ENCODE data around the gene CNTNAP1. TPM values are rescaled to one million over a fixed set of nuclear protein-coding genes. Genes with fewer than 3 reads are reported as not detected.
A peak's percentile ranks its signal among the peaks of the same experiment; 100 is the strongest.
"Not testable (repeated sequence)": the region's sequence is repeated elsewhere in the genome, so short reads cannot be mapped to it uniquely, and the experiment has no call there.

Gene CNTNAP1
- total RNA-seq, 1 experiment from 2014 or later, result 9.6 TPM

DNA sequence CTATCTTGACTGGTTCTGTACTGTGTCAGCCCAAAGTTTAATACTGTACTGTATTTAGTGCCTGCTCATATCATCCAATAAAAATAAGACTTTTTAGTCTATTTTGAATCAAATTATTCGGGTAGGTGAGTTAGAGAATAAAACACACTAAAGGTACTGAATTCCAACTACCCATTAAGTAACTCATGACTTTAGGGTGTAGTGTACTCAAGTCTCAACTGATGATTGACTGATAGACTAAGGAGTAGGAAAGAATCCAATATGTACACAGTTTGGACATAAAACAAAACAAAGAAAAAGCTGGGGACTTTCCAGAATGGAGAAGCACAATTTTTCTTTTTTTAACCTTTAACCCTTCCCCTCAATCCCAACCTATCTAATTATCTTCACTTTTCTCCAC, 58.4 kb downstream of the CNTNAP1 start:
- DNase-seq (ENCODE audit: low read depth), result no peak

DNA sequence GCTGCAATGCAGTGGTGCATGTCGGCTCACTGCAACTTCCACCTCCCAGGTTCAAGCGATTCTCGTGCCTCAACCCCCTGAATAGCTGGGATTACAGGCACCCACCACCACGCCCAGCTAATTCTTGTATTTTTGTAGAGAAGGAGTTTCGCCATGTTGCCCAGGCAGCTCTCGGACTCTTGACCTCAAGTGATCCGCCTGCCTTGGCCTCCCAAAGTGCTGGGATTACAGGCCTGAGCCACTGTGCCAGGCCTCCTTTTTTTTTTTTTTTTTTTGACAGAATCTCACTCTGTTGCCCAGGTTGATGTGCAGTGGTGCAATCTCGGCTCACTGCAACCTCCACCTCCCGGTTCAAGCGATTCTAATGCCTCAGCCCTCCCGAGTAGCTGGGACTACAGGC, 60.6 kb downstream of the CNTNAP1 start:
- not testable (repeated sequence) for DNase-seq (ENCODE audit: low read depth)

DNA sequence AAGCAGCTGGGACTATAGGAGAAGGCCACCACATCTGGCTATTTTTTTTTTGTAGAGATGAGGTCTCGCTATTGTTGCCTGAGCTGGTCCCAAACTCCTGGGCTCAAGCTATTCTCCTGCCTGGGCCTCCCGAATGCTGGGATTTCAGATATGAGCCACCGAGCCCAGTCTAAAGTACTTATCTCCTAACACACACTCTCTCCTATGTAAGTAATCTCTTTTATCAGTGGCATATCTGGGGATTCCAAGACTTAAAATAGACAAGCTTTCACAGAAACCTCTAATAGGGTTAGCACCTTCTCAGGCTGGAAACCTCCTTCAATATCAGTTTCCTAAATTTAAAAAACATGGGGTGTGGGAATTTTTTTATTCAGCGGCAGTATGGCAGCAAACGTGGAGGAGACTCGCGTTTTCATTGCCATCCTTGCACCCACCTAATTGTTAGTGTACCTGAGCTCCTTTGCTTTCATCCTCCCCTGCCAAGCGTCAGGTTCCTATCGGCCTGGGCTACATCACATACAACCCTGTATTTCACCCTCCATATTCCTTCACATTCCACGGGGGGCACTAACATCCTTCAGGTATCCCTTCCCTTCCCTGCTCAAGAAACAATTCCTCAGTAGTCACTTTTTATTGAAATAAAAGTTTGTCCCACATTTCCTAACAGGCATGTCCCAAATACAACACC, 61.4 kb downstream of the CNTNAP1 start:
- no peak for DNase-seq (ENCODE audit: low read depth)

DNA sequence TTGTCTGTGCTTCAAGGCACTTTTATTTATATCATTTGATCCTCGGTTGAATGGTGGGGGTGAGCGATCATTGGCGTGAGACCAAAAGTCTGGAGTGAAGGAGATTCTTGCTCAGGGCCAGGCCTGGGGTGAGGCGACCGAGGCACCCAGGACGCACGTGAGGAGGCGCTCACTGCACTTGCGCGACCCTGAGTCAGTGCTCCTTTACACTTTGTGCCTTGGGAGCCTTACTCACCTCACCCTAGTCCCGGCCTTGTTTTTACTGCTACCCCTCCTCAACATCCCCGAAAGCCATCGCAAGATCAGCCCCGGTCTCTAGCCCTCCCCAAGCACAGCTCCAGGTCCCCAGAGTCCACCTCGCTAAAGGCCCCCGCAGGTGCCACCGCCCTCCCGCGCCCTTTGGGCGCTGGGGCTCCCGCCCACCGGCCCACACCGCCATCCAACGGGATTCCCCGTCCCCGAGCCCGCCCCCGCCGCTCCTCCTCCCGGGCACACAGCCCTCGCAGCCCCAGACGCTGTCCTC, 62.0 kb downstream of the CNTNAP1 start:
- DNase-seq (ENCODE audit: low read depth), result peak; percentile 41

DNA sequence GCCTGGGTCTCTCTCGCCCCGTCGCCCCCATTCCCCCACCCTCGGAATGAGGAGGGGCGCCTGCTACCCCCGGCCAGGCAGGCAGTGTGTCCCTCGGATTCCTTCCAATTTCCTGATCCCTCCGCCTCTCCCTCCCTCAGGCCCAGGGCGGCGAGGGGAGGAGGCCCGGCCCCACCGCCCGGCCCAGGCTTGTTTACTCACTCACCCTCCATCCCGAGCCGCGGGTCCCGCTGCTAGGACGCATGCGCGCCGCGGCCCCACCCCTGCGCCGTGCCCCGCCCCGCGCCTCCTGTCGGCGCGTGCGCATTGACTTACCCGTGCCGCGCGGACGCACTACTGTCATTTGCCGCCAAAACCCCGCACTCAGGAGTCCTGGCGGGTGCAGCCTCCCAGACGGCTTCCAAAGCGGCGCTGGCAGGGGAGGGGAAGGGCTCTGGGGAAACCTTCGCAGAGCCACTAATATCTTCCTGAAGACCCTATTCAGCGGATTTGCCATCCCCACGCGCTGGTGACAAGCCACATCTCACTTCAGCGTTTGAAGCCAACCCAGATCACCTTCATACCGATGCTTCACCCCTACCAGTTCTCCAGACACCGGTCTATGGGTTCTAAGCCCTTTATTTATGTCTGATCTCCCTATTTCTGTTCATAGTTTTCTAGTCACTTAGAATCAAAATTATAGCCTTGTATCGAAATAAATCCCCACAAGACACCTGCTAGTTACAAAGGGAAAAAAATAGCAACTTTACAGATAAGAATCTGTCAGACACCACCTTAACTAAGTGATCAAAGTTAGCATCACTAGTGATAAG, 62.7 kb downstream of the CNTNAP1 start, which contains the start of gene EZH1:
TSS of gene EZH1 (minus strand) at position 235 of the 812 bp plus-strand sequence. CDS start 16,099 bp downstream, outside the sequence.
- DNase-seq (ENCODE audit: low read depth), result peak; percentile 85

DNA sequence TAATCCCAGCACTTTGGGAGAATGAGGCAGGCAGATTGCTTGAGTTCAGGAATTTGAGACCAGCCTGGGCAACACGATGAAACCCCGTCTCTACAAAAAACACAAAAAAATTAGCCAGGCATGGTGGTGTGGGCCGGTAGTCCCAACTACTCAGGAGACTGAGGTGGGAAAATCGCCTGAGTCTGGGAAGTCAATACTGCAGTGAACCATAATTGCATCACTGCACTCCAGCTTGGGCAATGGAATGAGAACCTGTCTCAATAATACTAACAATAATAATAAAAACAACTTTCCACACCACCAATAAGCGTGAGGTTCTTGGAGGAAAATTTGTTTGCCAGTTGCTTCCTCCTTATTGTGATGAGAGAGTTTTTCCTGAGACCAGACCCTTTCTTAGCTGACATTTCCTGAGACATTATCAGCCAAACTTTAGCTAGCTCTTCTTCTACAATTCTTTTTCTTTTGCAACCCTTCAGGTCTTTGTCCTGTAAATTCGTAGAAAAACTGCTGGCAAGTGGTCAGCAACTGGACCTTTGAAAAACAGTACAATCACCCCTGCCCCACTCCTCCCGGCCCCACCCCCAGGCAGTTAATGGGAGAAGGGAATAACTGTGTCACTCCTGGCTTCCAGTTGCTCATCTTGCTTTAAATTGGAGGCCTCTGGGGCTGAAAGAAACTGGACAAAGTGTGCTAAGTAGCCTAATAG, 66.0 kb downstream of the CNTNAP1 start:
- no peak for DNase-seq (ENCODE audit: low read depth)

DNA sequence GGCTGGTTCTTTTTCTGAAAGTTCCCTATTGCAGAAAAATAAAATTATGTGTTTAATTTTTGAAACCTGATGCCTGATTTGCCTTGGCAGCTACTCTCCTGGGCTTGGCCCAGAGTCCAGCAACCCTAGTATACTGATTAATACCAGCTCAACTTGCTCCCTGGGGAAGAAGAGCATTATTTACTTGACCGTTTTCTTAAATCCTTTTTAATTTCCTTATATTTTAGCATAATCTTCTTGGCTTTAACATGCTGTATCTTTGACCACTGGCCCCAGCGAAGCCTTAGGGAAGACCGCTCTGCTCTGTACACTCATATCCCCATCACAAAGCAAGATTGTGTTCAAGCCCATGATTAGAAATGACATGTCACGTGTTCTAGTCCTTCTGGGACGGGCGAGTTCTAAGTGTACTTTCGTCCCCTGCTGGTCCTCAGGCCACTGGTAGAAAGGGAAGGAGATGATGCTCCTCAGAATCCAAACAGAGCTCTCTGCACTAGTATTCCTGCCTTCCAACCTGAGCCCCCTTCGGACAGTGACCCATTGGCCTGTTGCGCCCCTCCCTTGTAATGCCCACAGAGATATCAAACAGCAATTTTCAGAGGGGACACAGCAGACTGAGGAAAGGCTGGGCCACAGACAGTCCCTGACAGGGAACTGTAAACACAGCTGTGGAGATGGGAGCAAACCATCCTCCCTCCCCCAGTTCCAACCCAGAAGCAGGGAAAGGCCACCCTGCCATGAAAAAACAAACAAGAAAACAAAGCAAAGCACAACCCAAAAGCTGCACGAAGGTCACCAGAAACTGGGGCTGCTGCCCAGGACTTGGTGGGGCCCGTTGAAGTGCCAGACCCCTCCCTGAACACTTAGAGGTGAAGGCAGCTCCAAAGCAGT, 66.8 kb downstream of the CNTNAP1 start:
- DNase-seq (ENCODE audit: low read depth), result no peak

Other genes with a start within 250 kb of the CNTNAP1 start
- gene ATP6V0A1, start 223.7 kb upstream of the CNTNAP1 start, total RNA-seq (2014; rRNA removed; shearing (Covaris generic)), result 10.4 and 13.9 TPM in 2 replicates
- 12.7 and 15.5 TPM in 2 replicates for gene NAGLU, start 146.3 kb upstream of the CNTNAP1 start, total RNA-seq (2014; rRNA removed; shearing (Covaris generic))
- gene HSD17B1, start 129.6 kb upstream of the CNTNAP1 start, total RNA-seq (2014; rRNA removed; shearing (Covaris generic)), result 0.68 and 1.4 TPM in 2 replicates
- 13.8 and 17.8 TPM in 2 replicates for gene COASY, start 120.4 kb upstream of the CNTNAP1 start, total RNA-seq (2014; rRNA removed; shearing (Covaris generic))
- 28.1 and 29.7 TPM in 2 replicates for gene MLX, start 115.4 kb upstream of the CNTNAP1 start, total RNA-seq (2014; rRNA removed; shearing (Covaris generic))
- 18.7 and 25.0 TPM in 2 replicates for gene PSMC3IP, start 104.8 kb upstream of the CNTNAP1 start, total RNA-seq (2014; rRNA removed; shearing (Covaris generic))
- 25.4 and 28.7 TPM in 2 replicates for gene RETREG3, start 73.2 kb upstream of the CNTNAP1 start, total RNA-seq (2014; rRNA removed; shearing (Covaris generic))
- gene TUBG1, start 72.8 kb upstream of the CNTNAP1 start, total RNA-seq (2014; rRNA removed; shearing (Covaris generic)), result 128 and 148 TPM in 2 replicates
- 19.9 and 21.6 TPM in 2 replicates for gene TUBG2, start 23.2 kb upstream of the CNTNAP1 start, total RNA-seq (2014; rRNA removed; shearing (Covaris generic))
- 9.9 and 12.5 TPM in 2 replicates for gene PLEKHH3, start 5.5 kb upstream of the CNTNAP1 start, total RNA-seq (2014; rRNA removed; shearing (Covaris generic))
- 1.4 and 2.0 TPM in 2 replicates for gene CCR10, start 688 bp upstream of the CNTNAP1 start, total RNA-seq (2014; rRNA removed; shearing (Covaris generic))
- gene EZH1, start 62.5 kb downstream of the CNTNAP1 start, total RNA-seq (2014; rRNA removed; shearing (Covaris generic)), result 8.5 and 9.7 TPM in 2 replicates
- gene RAMP2, start 78.7 kb downstream of the CNTNAP1 start, total RNA-seq (2014; rRNA removed; shearing (Covaris generic)), result 1.4 and 2.4 TPM in 2 replicates
- 106 and 117 TPM in 2 replicates for gene VPS25, start 90.9 kb downstream of the CNTNAP1 start, total RNA-seq (2014; rRNA removed; shearing (Covaris generic))
- gene WNK4, start 98.1 kb downstream of the CNTNAP1 start, total RNA-seq (2014; rRNA removed; shearing (Covaris generic)), result 0.20 and 0.24 TPM in 2 replicates
- 102 and 119 TPM in 2 replicates for gene COA3, start 116.2 kb downstream of the CNTNAP1 start, total RNA-seq (2014; rRNA removed; shearing (Covaris generic))
- gene CNTD1, start 116.3 kb downstream of the CNTNAP1 start, total RNA-seq (2014; rRNA removed; shearing (Covaris generic)), result 0.98 and 1.1 TPM in 2 replicates
- 65.8 and 75.1 TPM in 2 replicates for gene BECN1, start 141.8 kb downstream of the CNTNAP1 start, total RNA-seq (2014; rRNA removed; shearing (Covaris generic))
- 74.4 and 96.1 TPM in 2 replicates for gene PSME3, start 150.9 kb downstream of the CNTNAP1 start, total RNA-seq (2014; rRNA removed; shearing (Covaris generic))
- 0.10 and 0.36 TPM in 2 replicates for gene AOC2, start 162.0 kb downstream of the CNTNAP1 start, total RNA-seq (2014; rRNA removed; shearing (Covaris generic))
- gene AOC3, start 168.7 kb downstream of the CNTNAP1 start, total RNA-seq (2014; rRNA removed; shearing (Covaris generic)), result 0.10 TPM in 1 of 2 replicates, not detected in the other
- not detected in 2 replicates for gene G6PC1, start 218.3 kb downstream of the CNTNAP1 start, total RNA-seq (2014; rRNA removed; shearing (Covaris generic))